ENCODE data around the gene KIAA0513. TPM values are rescaled to one million over a fixed set of nuclear protein-coding genes. Genes with fewer than 3 reads are reported as not detected.

KIAA0513 gene
- polyA plus RNA-seq, 1 donor (not counting 4 experiments of a cell fraction or from before 2014, with no cell fraction given), result 3.3 TPM

GRCh38 chr16:85042606-85043005, 15.0 kb downstream of the KIAA0513 start:
- no peaks in the 10 kb centered on the region for H4K20me1 ChIP-seq (ENCODE audit: control insufficient read depth, extremely low read depth, insufficient read depth, low read length)
- H3K36me3 ChIP-seq (ENCODE audit: control insufficient read depth in 2 of 2, extremely low read depth in 1 of 2, insufficient read depth in 2 of 2, low read length in 2 of 2), result no peaks in the 10 kb centered on the region
- TF ChIP-seq CTCF (optimal IDR thresholded peaks at IDR 0.05 in 1 of 3, IDR thresholded peaks at IDR 0.05 in 1 of 3, conservative IDR thresholded peaks at IDR 0.05 in 1 of 3; ENCODE audit: extremely low read depth in 1 of 3, insufficient read depth in 2 of 3, low read length in 3 of 3) (no peak), EZH2 (IDR thresholded peaks at IDR 0.05; ENCODE audit: low read length) (no peak)
- no peaks in the 10 kb centered on the region for H3K4me1 ChIP-seq (ENCODE audit: control insufficient read depth, extremely low read depth, insufficient read depth, low read length)
- no peak for FAIRE-seq
- H3K9ac ChIP-seq (ENCODE audit: control insufficient read depth, extremely low read depth, insufficient read depth, low read length), result no peak overlapping the region
- dilution Hi-C loops (cut with MboI; ENCODE audit: extremely low pct_ligation_motif_present, low sequenced_read_pairs), result no loop called here
- DNase-seq (ENCODE audit: low read depth, low spot score), result no peak
- H3K4me3 ChIP-seq (ENCODE audit: control insufficient read depth in 2 of 3, extremely low read depth in 1 of 3, insufficient read depth in 2 of 3, low read depth in 1 of 3, low read length in 3 of 3), result no peak overlapping the region
- H3K9me3 ChIP-seq (ENCODE audit: control insufficient read depth, low read depth, low read length), result no peaks in the 10 kb centered on the region
- H3K79me2 ChIP-seq (ENCODE audit: control insufficient read depth, insufficient read depth, low read length), result no peaks in the 10 kb centered on the region
- H3K4me2 ChIP-seq (ENCODE audit: control insufficient read depth, extremely low read depth, insufficient read depth, low read depth, low read length), result no peak overlapping the region
- H3K27me3 ChIP-seq (ENCODE audit: control insufficient read depth, extremely low read depth, insufficient read depth, low read length), result peaks cover 2% of the 10 kb centered on the region
- no peaks in the 10 kb centered on the region for H3K9me1 ChIP-seq (ENCODE audit: control insufficient read depth, extremely low read depth, insufficient read depth, low read length)
- no peak overlapping the region for H3K27ac ChIP-seq (ENCODE audit: control insufficient read depth, insufficient read depth, low read length)
- H2AFZ ChIP-seq (ENCODE audit: control insufficient read depth, low read length), result no peak overlapping the region

- no peak for DNase-seq (ENCODE audit: low read depth, low spot score)
- Histone ChIP-seq H3K27ac (ENCODE audit: control insufficient read depth, insufficient read depth, low read length) (no peak overlapping the region), H3K4me2 (ENCODE audit: control insufficient read depth, extremely low read depth, insufficient read depth, low read depth, low read length) (no peak overlapping the region), H2AFZ (ENCODE audit: control insufficient read depth, low read length) (no peak overlapping the region), H4K20me1 (ENCODE audit: control insufficient read depth, extremely low read depth, insufficient read depth, low read length) (no peaks in the 10 kb centered on the region), H3K27me3 (ENCODE audit: control insufficient read depth, extremely low read depth, insufficient read depth, low read length) (peaks cover 8% of the 10 kb centered on the region), H3K9me3 (ENCODE audit: control insufficient read depth, low read depth, low read length) (no peaks in the 10 kb centered on the region), H3K9me1 (ENCODE audit: control insufficient read depth, extremely low read depth, insufficient read depth, low read length) (no peaks in the 10 kb centered on the region), H3K36me3 (ENCODE audit: control insufficient read depth in 2 of 2, extremely low read depth in 1 of 2, insufficient read depth in 2 of 2, low read length in 2 of 2) (no peaks in the 10 kb centered on the region), H3K79me2 (ENCODE audit: control insufficient read depth, insufficient read depth, low read length) (no peaks in the 10 kb centered on the region), H3K4me1 (ENCODE audit: control insufficient read depth, extremely low read depth, insufficient read depth, low read length) (no peaks in the 10 kb centered on the region), H3K9ac (ENCODE audit: control insufficient read depth, extremely low read depth, insufficient read depth, low read length) (no peak overlapping the region), H3K4me3 (ENCODE audit: control insufficient read depth in 2 of 3, extremely low read depth in 1 of 3, insufficient read depth in 2 of 3, low read depth in 1 of 3, low read length in 3 of 3) (no peak overlapping the region)
- dilution Hi-C loops (cut with MboI; ENCODE audit: extremely low pct_ligation_motif_present, low sequenced_read_pairs), result no loop called here
- FAIRE-seq, result no peak
- no peak for TF ChIP-seq EZH2 (IDR thresholded peaks at IDR 0.05; ENCODE audit: low read length)
- TF ChIP-seq CTCF (optimal IDR thresholded peaks at IDR 0.05 in 1 of 3, IDR thresholded peaks at IDR 0.05 in 1 of 3, conservative IDR thresholded peaks at IDR 0.05 in 1 of 3; ENCODE audit: extremely low read depth in 1 of 3, insufficient read depth in 2 of 3, low read length in 3 of 3), result no peak
Observed at GRCh38 chr16:85045077-85045476, 17.5 kb downstream of the KIAA0513 start.
